GM06990 (cell line): Measurements from ENCODE around the gene PCID2.

Experiments used
- DNase-seq: peaks from one replicate; pipeline ENCODE4 v3.0.0-alpha.2; 2011; ENCODE audit not compliant: insufficient read length; ENCODE audit errors: extremely low read depth
- H3K27me3 ChIP-seq: replicated peaks from 2 replicates; pipeline ENCODE4 v1.6.0; 2011; ENCODE audit warnings: low read length; ENCODE audit not compliant: control insufficient read depth, insufficient read depth
- H3K36me3 ChIP-seq: 2 replicates; pipeline ENCODE4 v1.5.1; 2011; ENCODE audit warnings: low read length; ENCODE audit not compliant: control insufficient read depth, insufficient read depth
- H3K4me3 ChIP-seq: replicated peaks from 2 replicates; pipeline ENCODE4 v1.5.1; 2011; ENCODE audit warnings: low read depth, mild to moderate bottlenecking, control low read depth, low read length
- TF ChIP-seq, protein P1 (sequence below): IDR thresholded peaks from 2 replicates; pipeline ENCODE4 v1.5.1; 2011; ENCODE audit warnings: low read length, control low read depth, mild to moderate bottlenecking, inconsistent platforms; ENCODE audit not compliant: insufficient read depth, poor library complexity, severe bottlenecking

Gene PCID2

DNA sequence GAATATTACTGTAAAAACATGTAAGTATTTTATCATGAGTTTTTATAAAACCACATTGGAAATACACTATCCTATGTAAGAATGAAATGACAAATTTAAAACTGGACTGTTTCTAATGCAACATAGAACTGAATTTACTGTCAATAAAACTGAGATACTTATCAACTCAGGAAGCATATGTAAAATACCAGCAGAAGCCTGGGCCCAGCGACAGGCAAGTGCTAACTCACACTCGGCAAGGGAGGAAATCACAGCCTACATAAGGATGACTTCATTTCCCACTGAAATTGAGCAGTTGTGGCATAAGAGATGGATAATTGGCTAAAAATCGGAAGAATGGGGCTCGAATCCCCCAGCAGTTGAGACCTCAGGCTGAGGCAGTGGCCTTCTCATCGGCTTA, 38.0 kb downstream of the PCID2 start:
- peaks cover 4% of the 10 kb centered on the region for H3K36me3 ChIP-seq
- DNase-seq, result no peak
- TF ChIP-seq, protein P1, sequence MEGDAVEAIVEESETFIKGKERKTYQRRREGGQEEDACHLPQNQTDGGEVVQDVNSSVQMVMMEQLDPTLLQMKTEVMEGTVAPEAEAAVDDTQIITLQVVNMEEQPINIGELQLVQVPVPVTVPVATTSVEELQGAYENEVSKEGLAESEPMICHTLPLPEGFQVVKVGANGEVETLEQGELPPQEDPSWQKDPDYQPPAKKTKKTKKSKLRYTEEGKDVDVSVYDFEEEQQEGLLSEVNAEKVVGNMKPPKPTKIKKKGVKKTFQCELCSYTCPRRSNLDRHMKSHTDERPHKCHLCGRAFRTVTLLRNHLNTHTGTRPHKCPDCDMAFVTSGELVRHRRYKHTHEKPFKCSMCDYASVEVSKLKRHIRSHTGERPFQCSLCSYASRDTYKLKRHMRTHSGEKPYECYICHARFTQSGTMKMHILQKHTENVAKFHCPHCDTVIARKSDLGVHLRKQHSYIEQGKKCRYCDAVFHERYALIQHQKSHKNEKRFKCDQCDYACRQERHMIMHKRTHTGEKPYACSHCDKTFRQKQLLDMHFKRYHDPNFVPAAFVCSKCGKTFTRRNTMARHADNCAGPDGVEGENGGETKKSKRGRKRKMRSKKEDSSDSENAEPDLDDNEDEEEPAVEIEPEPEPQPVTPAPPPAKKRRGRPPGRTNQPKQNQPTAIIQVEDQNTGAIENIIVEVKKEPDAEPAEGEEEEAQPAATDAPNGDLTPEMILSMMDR, result no peak
- no peak overlapping the region for H3K4me3 ChIP-seq
- H3K27me3 ChIP-seq, result no peaks in the 10 kb centered on the region

DNA sequence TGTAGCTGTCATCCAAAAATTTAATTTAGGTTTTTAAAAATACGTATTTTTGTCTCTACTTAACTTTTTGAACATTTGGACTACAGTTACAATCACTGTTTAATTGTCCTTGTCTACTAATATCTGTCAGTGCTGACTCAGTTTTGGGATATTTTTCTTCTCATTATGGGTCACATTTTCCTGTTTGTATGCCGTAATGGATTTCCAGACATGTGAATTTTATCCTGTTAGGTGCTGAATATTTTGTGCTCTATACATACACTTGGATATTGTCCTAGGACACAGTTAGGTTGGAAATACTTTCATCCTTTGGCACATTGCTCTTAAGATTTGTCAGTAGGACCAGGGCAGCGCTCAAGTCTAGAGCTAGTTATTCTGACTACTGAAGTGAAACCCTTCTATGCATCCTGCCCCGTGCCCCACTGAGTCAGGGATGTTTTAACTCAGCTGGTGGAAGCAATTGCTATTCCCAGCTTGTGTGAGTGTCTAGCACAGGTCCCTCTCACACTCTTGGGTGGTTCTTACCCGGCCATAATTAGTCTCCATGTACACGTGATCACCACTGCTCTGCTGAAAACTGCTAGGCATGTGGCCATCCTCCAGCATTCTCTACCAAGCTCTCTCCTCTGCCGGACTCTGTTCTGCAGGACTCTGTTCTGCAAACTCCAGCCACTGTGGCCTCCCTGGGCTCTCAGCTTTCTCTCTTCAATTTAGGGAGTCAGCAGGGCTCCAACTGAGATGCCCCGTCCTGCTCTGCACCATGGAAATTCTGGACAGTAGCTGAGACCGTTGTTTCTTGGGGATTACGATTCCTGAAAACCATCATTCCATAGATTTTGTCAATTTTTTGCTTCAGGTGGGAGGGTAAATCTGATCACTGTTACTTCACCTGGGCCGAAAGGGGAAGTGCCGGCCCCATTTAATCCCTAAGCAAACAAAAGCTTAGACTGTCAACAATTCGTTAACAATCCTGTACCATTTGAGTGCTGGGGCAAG, 38.9 kb downstream of the PCID2 start:
- Histone ChIP-seq H3K27me3 (no peaks in the 10 kb centered on the region), H3K36me3 (peaks cover 4% of the 10 kb centered on the region; the same call in 1 of the 2 replicates), H3K4me3 (no peak overlapping the region)
- TF ChIP-seq, protein P1, result no peak
- DNase-seq, result no peak

DNA sequence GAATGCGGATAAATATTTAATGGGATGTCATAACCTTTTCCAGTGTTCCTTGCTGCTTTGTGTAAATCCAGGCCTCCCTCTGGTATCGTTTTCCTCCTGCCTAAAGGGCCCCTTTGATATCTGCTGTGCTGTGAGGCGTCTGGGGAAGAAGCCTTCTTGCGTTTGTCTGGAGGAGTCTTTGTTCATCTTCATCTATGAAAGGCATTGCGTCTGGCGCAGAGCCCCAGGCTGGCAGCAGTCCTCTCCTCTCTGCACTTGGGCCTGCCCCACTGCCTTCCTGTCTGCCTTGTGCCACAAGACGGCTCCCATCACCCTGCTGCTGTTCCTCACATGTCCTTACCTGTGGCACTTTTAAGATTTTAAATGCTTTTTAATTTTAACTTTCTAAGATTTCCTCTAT, 40.3 kb downstream of the PCID2 start:
- TF ChIP-seq, protein P1, result no peak
- DNase-seq, result no peak
- peaks cover 4% of the 10 kb centered on the region; the same call in 1 of the 2 replicates for H3K36me3 ChIP-seq
- H3K27me3 ChIP-seq, result no peaks in the 10 kb centered on the region
- H3K4me3 ChIP-seq, result no peak overlapping the region

DNA sequence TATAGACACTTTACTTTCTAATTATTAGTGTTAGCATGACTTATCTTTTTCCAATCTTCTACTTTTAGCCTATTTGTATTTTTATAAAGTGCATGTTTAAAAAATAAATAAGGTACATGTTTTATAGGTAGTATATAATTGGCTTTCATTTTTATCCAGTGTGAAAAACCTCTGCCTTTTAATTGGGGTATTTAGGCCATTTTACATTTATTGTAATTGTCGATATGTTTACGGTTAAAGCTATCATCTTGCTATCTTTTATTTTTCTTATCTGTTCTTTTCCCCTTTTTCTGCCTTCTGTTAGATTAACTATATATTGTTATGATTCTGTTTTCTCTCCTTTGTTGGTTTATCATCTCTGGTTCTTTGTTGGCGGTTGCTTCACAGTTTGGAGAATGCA, 40.9 kb downstream of the PCID2 start:
- TF ChIP-seq, protein P1, result no peak
- no peak overlapping the region for H3K4me3 ChIP-seq
- H3K36me3 ChIP-seq, result peaks cover 2% of the 10 kb centered on the region; the same call in 1 of the 2 replicates
- H3K27me3 ChIP-seq, result no peaks in the 10 kb centered on the region
- no peak for DNase-seq

DNA sequence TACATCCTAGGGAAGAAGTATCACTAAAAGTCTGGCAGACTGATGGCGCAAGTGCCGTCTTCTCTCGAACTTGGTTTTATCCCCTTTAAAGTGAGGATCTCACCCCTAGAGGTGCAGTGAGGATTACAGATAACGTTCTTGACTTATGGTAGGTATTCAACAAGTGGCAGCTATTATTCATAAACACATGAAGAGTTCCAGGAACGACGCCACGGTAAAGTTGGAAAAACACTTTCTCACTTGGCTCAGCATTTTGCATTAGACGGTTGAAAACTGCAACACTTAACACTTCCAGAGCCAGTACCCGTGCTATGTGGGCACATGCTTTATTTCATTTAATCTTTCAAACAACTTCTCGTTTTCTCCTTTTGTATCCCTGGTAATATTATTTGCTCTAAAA, 41.3 kb downstream of the PCID2 start:
- H3K27me3 ChIP-seq, result no peaks in the 10 kb centered on the region
- TF ChIP-seq, protein P1, result no peak
- DNase-seq, result no peak
- peaks cover 2% of the 10 kb centered on the region; the same call in 1 of the 2 replicates for H3K36me3 ChIP-seq
- no peak overlapping the region for H3K4me3 ChIP-seq
